NCI-H2029 (cell line): Measurements from ENCODE around the gene ZSCAN20.
A peak's percentile ranks its signal among the peaks of the same experiment; 100 is the strongest.
"Not testable (repeated sequence)": the region's sequence is repeated elsewhere in the genome, so short reads cannot be mapped to it uniquely, and the experiment has no call there.

Experiments used
- DNase-seq: peaks from one replicate; lab custom pipeline; 2025; lab: John Stamatoyannopoulos, UW

ZSCAN20 gene

GRCh38 chr1:33488624-33489023 is 16.2 kb downstream of the ZSCAN20 start:
- DNase-seq, result no peak

- DNase-seq, result no peak
Measured at GRCh38 chr1:33494929-33495328, 22.5 kb downstream of the ZSCAN20 start.

GRCh38 chr1:33497410-33497809 is 25.0 kb downstream of the ZSCAN20 start:
- no peak for DNase-seq

- DNase-seq, result no peak
Measured at GRCh38 chr1:33500547-33500946, 28.1 kb downstream of the ZSCAN20 start.

GRCh38 chr1:33501309-33501708 is 28.9 kb downstream of the ZSCAN20 start:
- no peak for DNase-seq

- no peak for DNase-seq
Measured at GRCh38 chr1:33501774-33502173, 29.3 kb downstream of the ZSCAN20 start.

- DNase-seq, result no peak
Measured at GRCh38 chr1:33502726-33503125, 30.3 kb downstream of the ZSCAN20 start.

GRCh38 chr1:33503506-33503905 is 31.1 kb downstream of the ZSCAN20 start:
- DNase-seq, result no peak

GRCh38 chr1:33507661-33508060 is 35.2 kb downstream of the ZSCAN20 start:
- DNase-seq, result no peak

GRCh38 chr1:33508151-33508550 is 35.7 kb downstream of the ZSCAN20 start:
- no peak for DNase-seq

- not testable (repeated sequence) for DNase-seq
Measured at GRCh38 chr1:33509276-33509675, 36.8 kb downstream of the ZSCAN20 start.

- no peak for DNase-seq
Measured at GRCh38 chr1:33512226-33513011, 40.0 kb downstream of the ZSCAN20 start.

- no peak for DNase-seq
Measured at GRCh38 chr1:33515112-33515511, 42.7 kb downstream of the ZSCAN20 start.

- no peak for DNase-seq
Measured at GRCh38 chr1:33515607-33516006, 43.2 kb downstream of the ZSCAN20 start.

- DNase-seq, result no peak
Measured at GRCh38 chr1:33516428-33516827, 44.0 kb downstream of the ZSCAN20 start.

GRCh38 chr1:33516891-33517567 is 44.6 kb downstream of the ZSCAN20 start:
- DNase-seq, result no peak

GRCh38 chr1:33517596-33518250 is 45.3 kb downstream of the ZSCAN20 start:
- DNase-seq, result peak; percentile 11

GRCh38 chr1:33519240-33519884 is 46.9 kb downstream of the ZSCAN20 start:
- DNase-seq, result no peak

GRCh38 chr1:33524586-33524985 is 52.1 kb downstream of the ZSCAN20 start:
- no peak for DNase-seq

GRCh38 chr1:33527934-33528333 is 55.5 kb downstream of the ZSCAN20 start:
- no peak for DNase-seq

- no peak for DNase-seq
Measured at GRCh38 chr1:33529957-33530356, 57.5 kb downstream of the ZSCAN20 start.

GRCh38 chr1:33532250-33532649 is 59.8 kb downstream of the ZSCAN20 start:
- no peak for DNase-seq

GRCh38 chr1:33532936-33533335 is 60.5 kb downstream of the ZSCAN20 start:
- no peak for DNase-seq
